ENCODE measurements around the gene LILRA6. TPM values are rescaled to one million over a fixed set of nuclear protein-coding genes. Genes with fewer than 3 reads are reported as not detected.
"Not testable (repeated sequence)": the region's sequence is repeated elsewhere in the genome, so short reads cannot be mapped to it uniquely, and the experiment has no call there.

LILRA6 gene
- total RNA-seq, 1 donor from 2014 or later, result not detected

DNA sequence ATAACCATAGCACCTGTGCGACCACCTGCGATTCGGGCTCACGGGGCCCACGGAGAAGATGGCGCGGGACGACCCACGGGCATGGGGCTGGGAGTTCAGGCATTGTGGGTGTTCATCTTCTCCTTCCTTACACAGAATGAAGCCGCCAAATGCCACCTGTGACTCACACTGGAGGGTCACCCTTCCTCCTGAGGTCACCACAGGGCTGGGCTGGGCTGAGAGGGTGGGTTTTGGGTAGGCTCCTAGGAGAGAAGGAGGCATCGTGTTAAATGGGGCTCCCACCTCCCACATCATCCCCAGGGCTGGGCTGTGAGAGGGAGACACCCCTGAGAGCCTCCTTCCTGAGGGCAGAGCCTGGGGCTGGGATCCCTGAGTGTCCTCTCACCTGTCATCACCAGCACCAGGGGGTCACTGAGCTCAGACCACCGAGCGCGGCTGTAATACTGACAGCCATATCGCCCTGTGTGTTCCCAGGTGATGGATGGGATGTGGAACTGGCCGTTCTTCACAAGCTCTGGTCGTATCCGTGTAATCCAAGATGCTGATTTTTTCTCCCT, 36.9 kb upstream of the LILRA6 start:
- no peak overlapping the region for H3K4me3 Mint-ChIP-seq
- TF ChIP-seq, protein P1, sequence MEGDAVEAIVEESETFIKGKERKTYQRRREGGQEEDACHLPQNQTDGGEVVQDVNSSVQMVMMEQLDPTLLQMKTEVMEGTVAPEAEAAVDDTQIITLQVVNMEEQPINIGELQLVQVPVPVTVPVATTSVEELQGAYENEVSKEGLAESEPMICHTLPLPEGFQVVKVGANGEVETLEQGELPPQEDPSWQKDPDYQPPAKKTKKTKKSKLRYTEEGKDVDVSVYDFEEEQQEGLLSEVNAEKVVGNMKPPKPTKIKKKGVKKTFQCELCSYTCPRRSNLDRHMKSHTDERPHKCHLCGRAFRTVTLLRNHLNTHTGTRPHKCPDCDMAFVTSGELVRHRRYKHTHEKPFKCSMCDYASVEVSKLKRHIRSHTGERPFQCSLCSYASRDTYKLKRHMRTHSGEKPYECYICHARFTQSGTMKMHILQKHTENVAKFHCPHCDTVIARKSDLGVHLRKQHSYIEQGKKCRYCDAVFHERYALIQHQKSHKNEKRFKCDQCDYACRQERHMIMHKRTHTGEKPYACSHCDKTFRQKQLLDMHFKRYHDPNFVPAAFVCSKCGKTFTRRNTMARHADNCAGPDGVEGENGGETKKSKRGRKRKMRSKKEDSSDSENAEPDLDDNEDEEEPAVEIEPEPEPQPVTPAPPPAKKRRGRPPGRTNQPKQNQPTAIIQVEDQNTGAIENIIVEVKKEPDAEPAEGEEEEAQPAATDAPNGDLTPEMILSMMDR (conservative IDR thresholded peaks at IDR 0.05), result no peak
- no peaks in the 10 kb centered on the region for H3K4me1 Mint-ChIP-seq (ENCODE audit: unreplicated experiment)
- H3K27me3 Mint-ChIP-seq, result peaks cover 47% of the 10 kb centered on the region
- H3K9me3 Mint-ChIP-seq, result no peaks in the 10 kb centered on the region
- no peaks in the 10 kb centered on the region for H3K36me3 Mint-ChIP-seq
- no peak overlapping the region for H3K27ac Mint-ChIP-seq
- DNase-seq (ENCODE audit: extremely low spot score, unreplicated experiment), result no peak

DNA sequence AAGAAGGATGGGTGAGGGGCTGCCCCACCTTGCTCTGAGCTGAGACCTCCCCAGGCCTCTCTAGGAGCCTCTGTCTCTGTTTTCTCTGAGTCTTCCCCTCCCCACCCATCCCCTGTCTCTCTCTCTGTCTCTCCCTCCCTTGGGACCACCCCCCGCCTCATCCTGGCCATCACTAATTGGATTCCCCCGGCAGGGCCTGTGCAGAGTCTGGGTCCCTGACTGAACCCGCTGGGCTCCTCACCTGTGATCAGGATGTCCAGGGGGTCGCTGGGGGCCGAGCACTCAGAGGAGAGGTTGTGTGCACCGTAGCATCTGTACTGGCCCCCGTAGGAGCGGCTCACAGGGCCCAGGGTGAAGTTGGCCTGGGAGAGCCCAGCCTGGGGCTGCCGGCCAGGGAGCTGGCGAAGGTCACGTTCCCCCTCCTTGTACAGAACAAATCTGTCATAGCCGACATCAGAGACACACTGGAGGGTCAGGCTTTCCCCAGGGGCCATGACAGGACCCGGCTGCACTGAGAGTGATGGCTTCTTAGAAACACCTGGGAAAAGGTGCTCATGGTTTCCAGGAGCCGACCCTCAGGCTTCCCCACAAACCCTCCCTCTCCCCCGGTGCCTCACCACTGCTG, 36.1 kb upstream of the LILRA6 start:
- not testable (repeated sequence) for H3K27ac Mint-ChIP-seq; DNase-seq (ENCODE audit: extremely low spot score, unreplicated experiment); H3K4me3 Mint-ChIP-seq; H3K36me3 Mint-ChIP-seq; H3K4me1 Mint-ChIP-seq (ENCODE audit: unreplicated experiment); H3K9me3 Mint-ChIP-seq
- peaks cover 50% of the 10 kb centered on the region for H3K27me3 Mint-ChIP-seq

DNA sequence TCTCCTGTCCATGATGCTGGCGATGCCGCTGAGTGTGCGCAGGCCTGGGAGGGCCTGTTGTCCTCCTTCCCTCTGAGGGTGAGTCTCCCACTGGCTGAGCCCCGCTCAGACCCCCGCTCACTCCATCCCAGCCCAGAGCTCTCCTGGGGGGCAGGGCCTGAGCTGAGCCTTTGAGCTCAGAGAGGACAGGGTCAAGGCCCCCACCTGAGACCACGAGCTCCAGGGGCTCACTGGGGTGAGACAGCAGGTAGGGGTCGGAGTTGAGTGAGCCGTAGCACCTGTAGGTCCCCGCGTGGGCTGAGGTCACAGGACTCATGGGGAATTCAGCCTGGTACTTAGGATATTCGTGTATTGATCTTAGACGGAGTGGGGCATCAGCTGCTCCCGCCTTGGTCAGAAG, 35.5 kb upstream of the LILRA6 start:
- H3K4me1 Mint-ChIP-seq (ENCODE audit: unreplicated experiment); H3K27ac Mint-ChIP-seq; H3K4me3 Mint-ChIP-seq; DNase-seq (ENCODE audit: extremely low spot score, unreplicated experiment); H3K36me3 Mint-ChIP-seq; H3K9me3 Mint-ChIP-seq: not testable (repeated sequence)
- H3K27me3 Mint-ChIP-seq, result peaks cover 50% of the 10 kb centered on the region

DNA sequence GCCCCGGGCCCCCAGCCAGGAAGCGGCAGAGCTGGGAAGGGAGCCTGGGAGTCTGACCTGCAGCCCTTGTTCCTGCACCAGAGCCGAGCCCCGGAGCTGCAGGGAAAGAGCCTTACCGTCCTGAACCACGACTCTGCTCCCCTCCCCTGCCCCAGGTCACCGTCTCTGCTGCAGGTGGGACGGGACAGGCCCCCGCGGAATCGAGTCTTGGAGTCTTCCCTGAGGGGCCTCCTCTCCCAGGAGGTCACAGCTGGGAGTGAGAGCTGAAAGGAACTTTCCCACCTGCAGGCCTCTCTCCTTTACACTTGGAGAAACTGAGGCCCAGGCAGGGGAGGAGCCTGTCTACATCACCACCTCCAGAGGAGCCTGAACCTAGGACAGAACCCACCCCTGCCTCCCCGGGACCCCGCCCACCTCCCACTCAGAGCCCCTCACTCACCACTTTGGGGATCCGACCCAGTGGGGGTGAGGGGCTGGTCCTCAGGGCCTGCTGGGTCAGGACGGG, 34.6 kb upstream of the LILRA6 start:
- peaks cover 47% of the 10 kb centered on the region for H3K27me3 Mint-ChIP-seq
- H3K9me3 Mint-ChIP-seq; H3K4me1 Mint-ChIP-seq (ENCODE audit: unreplicated experiment); H3K36me3 Mint-ChIP-seq; H3K27ac Mint-ChIP-seq; H3K4me3 Mint-ChIP-seq: not testable (repeated sequence)
- DNase-seq (ENCODE audit: extremely low spot score, unreplicated experiment), result peak; percentile 58

DNA sequence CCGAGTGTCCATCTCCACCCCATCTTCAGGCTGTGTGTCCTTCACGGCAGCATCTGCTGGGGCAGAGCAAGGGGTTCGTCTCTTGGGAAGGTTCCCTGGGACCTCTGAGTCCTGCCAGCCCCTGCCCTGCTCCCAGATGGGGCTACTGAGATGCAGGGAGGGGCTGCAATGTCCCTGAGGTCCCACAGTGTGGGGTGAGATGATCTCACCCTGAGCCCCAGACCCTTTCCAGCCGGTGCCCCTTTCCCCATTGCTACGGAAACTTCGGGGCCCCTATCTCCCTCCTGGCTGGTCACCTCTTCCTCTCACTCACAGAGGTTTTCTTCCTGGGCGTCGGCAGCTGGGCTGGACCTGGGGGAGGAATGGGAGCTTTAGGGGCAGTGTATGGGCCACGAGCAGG, 33.4 kb upstream of the LILRA6 start:
- peak; percentile 56 for DNase-seq (ENCODE audit: extremely low spot score, unreplicated experiment)
- no peaks in the 10 kb centered on the region for H3K4me1 Mint-ChIP-seq (ENCODE audit: unreplicated experiment)
- H3K9me3 Mint-ChIP-seq, result no peaks in the 10 kb centered on the region
- TF ChIP-seq, protein P1 (conservative IDR thresholded peaks at IDR 0.05), result no peak
- no peak overlapping the region for H3K4me3 Mint-ChIP-seq
- H3K27ac Mint-ChIP-seq, result no peak overlapping the region
- H3K36me3 Mint-ChIP-seq, result no peaks in the 10 kb centered on the region
- peaks cover 46% of the 10 kb centered on the region for H3K27me3 Mint-ChIP-seq

DNA sequence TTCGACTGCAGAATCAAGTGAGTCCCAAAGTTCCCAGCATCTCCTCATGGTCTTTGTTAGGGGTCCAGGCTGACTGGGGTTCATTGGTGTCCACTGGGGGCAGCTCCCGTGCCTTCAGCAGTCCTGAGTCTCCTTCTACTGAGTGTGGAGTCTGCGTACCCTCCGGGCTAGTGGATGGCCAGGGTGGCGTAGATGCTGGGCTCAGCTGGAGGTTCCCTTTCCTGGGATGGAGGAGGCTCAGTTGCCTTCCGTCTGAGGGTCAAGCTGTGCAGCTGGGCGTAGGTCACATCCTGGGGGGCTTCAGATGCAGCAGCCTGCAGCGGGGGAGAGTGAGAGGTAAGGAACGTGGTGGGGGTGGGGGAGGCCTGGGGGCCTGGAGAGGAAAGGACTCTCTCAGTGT, 31.9 kb upstream of the LILRA6 start:
- H3K27me3 Mint-ChIP-seq, result peaks cover 40% of the 10 kb centered on the region
- H3K9me3 Mint-ChIP-seq; H3K36me3 Mint-ChIP-seq; H3K4me3 Mint-ChIP-seq; H3K4me1 Mint-ChIP-seq (ENCODE audit: unreplicated experiment); H3K27ac Mint-ChIP-seq; DNase-seq (ENCODE audit: extremely low spot score, unreplicated experiment): not testable (repeated sequence)

DNA sequence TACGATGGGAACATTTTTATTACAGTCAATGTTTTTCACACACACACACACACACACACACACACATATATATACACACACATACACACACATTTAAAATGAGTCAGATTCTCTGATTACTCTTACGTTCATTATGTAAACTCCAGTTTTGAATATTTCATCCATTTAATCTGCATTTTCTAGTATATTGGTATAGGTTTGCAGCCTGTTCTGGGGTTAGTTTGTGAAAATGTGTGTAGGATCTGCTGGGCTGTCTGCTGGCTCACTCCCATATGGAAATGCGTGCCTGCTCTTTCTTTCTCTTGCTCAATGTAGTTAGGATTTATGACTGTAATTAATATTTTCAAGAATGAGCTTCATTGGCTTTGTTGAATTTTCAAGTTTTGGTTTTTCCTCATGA, 31.2 kb upstream of the LILRA6 start:
- DNase-seq (ENCODE audit: extremely low spot score, unreplicated experiment), result no peak
- H3K9me3 Mint-ChIP-seq, result no peaks in the 10 kb centered on the region
- TF ChIP-seq, protein P1 (conservative IDR thresholded peaks at IDR 0.05), result no peak
- H3K4me3 Mint-ChIP-seq, result no peak overlapping the region
- no peaks in the 10 kb centered on the region for H3K36me3 Mint-ChIP-seq
- no peak overlapping the region for H3K27ac Mint-ChIP-seq
- H3K27me3 Mint-ChIP-seq, result peaks cover 38% of the 10 kb centered on the region
- no peaks in the 10 kb centered on the region for H3K4me1 Mint-ChIP-seq (ENCODE audit: unreplicated experiment)

DNA sequence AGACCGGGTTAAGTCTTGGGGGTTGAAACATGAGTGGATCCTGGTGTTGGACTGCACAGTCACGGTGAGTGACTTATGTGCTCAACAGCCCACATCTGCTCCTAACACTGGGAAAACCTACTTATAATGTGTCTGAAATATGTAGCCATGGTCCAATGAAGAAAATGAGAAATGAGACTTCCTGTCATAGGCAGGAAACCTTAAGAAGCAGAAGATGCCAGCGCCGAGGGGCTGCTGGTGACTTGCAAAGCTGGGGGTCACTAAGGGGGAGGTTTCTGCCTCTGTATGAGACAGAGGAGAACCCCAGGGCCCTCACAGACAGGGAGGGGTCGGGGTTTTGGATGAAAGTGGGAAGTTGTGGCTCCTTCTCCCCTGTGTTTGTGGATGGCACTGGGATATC, 29.6 kb upstream of the LILRA6 start:
- H3K4me3 Mint-ChIP-seq; H3K36me3 Mint-ChIP-seq; H3K9me3 Mint-ChIP-seq; H3K27ac Mint-ChIP-seq; H3K4me1 Mint-ChIP-seq (ENCODE audit: unreplicated experiment): not testable (repeated sequence)
- peaks cover 44% of the 10 kb centered on the region for H3K27me3 Mint-ChIP-seq
- DNase-seq (ENCODE audit: extremely low spot score, unreplicated experiment), result peak; percentile 34

DNA sequence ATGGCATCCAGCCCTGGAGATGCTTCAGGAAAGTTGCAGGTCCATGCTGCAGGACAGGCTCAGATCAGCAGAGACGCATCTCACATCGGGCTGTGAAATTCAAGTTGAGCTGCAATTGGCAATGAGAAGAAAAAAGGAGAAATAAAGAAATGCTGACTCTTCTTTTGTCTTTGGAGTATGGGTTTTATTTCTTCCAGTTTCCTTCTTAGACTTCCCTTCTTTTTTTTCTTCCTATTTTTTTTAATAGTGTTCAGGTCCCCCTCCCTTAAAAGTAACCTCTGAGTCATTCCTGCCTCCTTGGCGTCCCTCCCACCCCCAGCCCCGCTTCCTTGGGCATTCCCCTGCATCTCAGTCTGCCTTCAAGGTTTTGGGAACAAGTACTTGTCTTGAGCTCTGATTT, 29.0 kb upstream of the LILRA6 start:
- H3K36me3 Mint-ChIP-seq; DNase-seq (ENCODE audit: extremely low spot score, unreplicated experiment); H3K4me1 Mint-ChIP-seq (ENCODE audit: unreplicated experiment); H3K4me3 Mint-ChIP-seq; H3K27ac Mint-ChIP-seq; H3K9me3 Mint-ChIP-seq: not testable (repeated sequence)
- H3K27me3 Mint-ChIP-seq, result peaks cover 43% of the 10 kb centered on the region
